Endothelial cell of umbilical vein (primary cell): ENCODE results near the gene OPCML. TPM values are rescaled to one million over a fixed set of nuclear protein-coding genes. Genes with fewer than 3 reads are reported as not detected.

ENCODE experiments used
- BruUV-seq: library from RNA; stranded (reverse); fragments of 400-500 nt; replicated peaks from 2 replicates; lab custom pipeline; 2021; lab: Mats Ljungman, UMichigan
- CTCF ChIA-PET: fragments of 300-600, 350-600 bp; sonication (Branson Sonifier 250); formaldehyde crosslinking; loops from one replicate; lab custom pipeline; 2021; ENCODE audit warnings: antibody characterized with exemption, inconsistent platforms; lab: Charles Lee
- POLR2A ChIA-PET: fragments of 300-600, 350-600 bp; sonication (Branson Sonifier 250); formaldehyde crosslinking; loops from one replicate; lab custom pipeline; 2021; ENCODE audit warnings: antibody characterized with exemption, inconsistent platforms; lab: Charles Lee
- DNase-seq: peaks from one replicate; pipeline ENCODE4 v3.0.0-alpha.2; 2011; ENCODE audit warnings: low read depth, low spot score
- FAIRE-seq: peaks from 2 replicates; lab custom pipeline; 2011; peaks lifted over from hg19 to GRCh38; lab: Jason Lieb, UNC
- H2AFZ ChIP-seq: 2 replicates; pipeline ENCODE4 v1.6.0; 2012; ENCODE audit warnings: low read depth, low read length, control low read depth, inconsistent platforms
- H3K27ac ChIP-seq: 2 replicates; pipeline ENCODE4 v1.5.1; 2011; ENCODE audit warnings: low read depth, mild to moderate bottlenecking, control low read depth, low read length, moderate library complexity; ENCODE audit not compliant: insufficient read depth
- H3K27me3 ChIP-seq, 2 experiments: 2 replicates each; pipeline versions ENCODE4 v1.6.0 to v1.6.1; 2011; ENCODE audit warnings: low read length in 2 of 2, mixed read lengths in 1 of 2; ENCODE audit not compliant: control insufficient read depth in 2 of 2, insufficient read depth in 2 of 2
- H3K36me3 ChIP-seq, 2 experiments: 2 replicates in 1 of 2; 3 replicates in 1 of 2; pipeline ENCODE4 v1.5.1; 2011; ENCODE audit warnings: low read length in 2 of 2, mild to moderate bottlenecking in 1 of 2, moderate library complexity in 1 of 2; ENCODE audit not compliant: control insufficient read depth in 2 of 2, insufficient read depth in 2 of 2; ENCODE audit errors: extremely low read depth in 1 of 2
- H3K4me1 ChIP-seq: 3 replicates; pipeline ENCODE4 v1.5.1; 2011; ENCODE audit warnings: mild to moderate bottlenecking, low read length; ENCODE audit not compliant: control insufficient read depth, insufficient read depth; ENCODE audit errors: extremely low read depth
- H3K4me2 ChIP-seq: 2 replicates; pipeline ENCODE4 v1.6.1; 2011; ENCODE audit warnings: low read length, control low read depth, mixed read lengths; ENCODE audit not compliant: insufficient read depth
- H3K4me3 ChIP-seq, 3 experiments: fragments of 200-600 bp in 1 of 3; sonication (generic), shearing (Covaris generic) in 1 of 3; replicated peaks in 1 of 3; 2 replicates each; pipeline ENCODE4 v1.5.1; 2011 to 2016; ENCODE audit warnings: control low read depth in 3 of 3, low read length in 3 of 3, mild to moderate bottlenecking in 2 of 3, inconsistent platforms in 1 of 3, low read depth in 1 of 3, moderate library complexity in 1 of 3; ENCODE audit not compliant: insufficient read depth in 1 of 3
- H3K79me2 ChIP-seq: 2 replicates; pipeline ENCODE4 v1.6.0; 2012; ENCODE audit warnings: low read length, inconsistent platforms; ENCODE audit not compliant: control insufficient read depth, insufficient read depth
- H3K9ac ChIP-seq: replicated peaks from 2 replicates; pipeline ENCODE3; 2011; ENCODE audit warnings: low read length, control low read depth; ENCODE audit not compliant: insufficient read depth; ENCODE audit errors: extremely low read depth
- H3K9me1 ChIP-seq: replicated peaks from 3 replicates; pipeline ENCODE4 v1.6.0; 2011; ENCODE audit warnings: mild to moderate bottlenecking, low read length; ENCODE audit not compliant: control insufficient read depth, insufficient read depth; ENCODE audit errors: extremely low read depth
- H3K9me3 ChIP-seq: replicated peaks from 2 replicates; pipeline ENCODE4 v1.5.1; 2012; ENCODE audit warnings: low read length, inconsistent platforms; ENCODE audit not compliant: control insufficient read depth, insufficient read depth
- H4K20me1 ChIP-seq: replicated peaks from 2 replicates; pipeline ENCODE3; 2011; ENCODE audit warnings: mild to moderate bottlenecking, low read length; ENCODE audit not compliant: control insufficient read depth, insufficient read depth; ENCODE audit errors: extremely low read depth
- EZH2 ChIP-seq: IDR thresholded peaks from 2 replicates; pipeline ENCODE4 v1.6.1; 2012; ENCODE audit warnings: borderline replicate concordance, low read depth, mild to moderate bottlenecking, moderate library complexity, low read length, inconsistent platforms; ENCODE audit not compliant: severe bottlenecking
- FOS ChIP-seq: IDR thresholded peaks from 2 replicates; pipeline ENCODE4 v1.6.1; 2011; ENCODE audit warnings: mild to moderate bottlenecking, low read length, moderate library complexity, borderline replicate concordance; ENCODE audit not compliant: insufficient read depth
- GATA2 ChIP-seq: IDR thresholded peaks from 2 replicates; pipeline ENCODE4 v1.7.0; 2011; ENCODE audit warnings: low read depth, mild to moderate bottlenecking, moderate library complexity, mixed read lengths, low read length; ENCODE audit not compliant: insufficient read length, insufficient read depth
- JUN ChIP-seq: IDR thresholded peaks from 2 replicates; pipeline ENCODE4 v1.6.1; 2011; ENCODE audit warnings: borderline replicate concordance, low read depth; ENCODE audit not compliant: insufficient read length, insufficient read depth
- POLR2A ChIP-seq: IDR thresholded peaks from 2 replicates; pipeline ENCODE4 v1.6.1; 2012; ENCODE audit warnings: low read depth, mild to moderate bottlenecking, control low read depth, low read length
- POLR2AphosphoS5 ChIP-seq: IDR thresholded peaks from 2 replicates; pipeline ENCODE4 v1.6.1; 2012; ENCODE audit warnings: low read depth, mild to moderate bottlenecking, control low read depth, low read length, moderate library complexity; ENCODE audit not compliant: insufficient read depth
- dilution Hi-C: fragments of 300-500 bp; cut with MboI; formaldehyde crosslinking; loops from one replicate; pipeline ENCODE4 v1.15.0; 2019; ENCODE audit warnings: low sequenced_read_pairs; ENCODE audit not compliant: extremely low pct_ligation_motif_present
- intact Hi-C: fragments of 100-400 bp; cut with micrococcal nuclease; formaldehyde crosslinking; loops from one replicate; pipeline ENCODE4 v1.10.0; 2022
- polyA plus RNA-seq, 4 experiments: library from polyadenylated mRNA; depleted of rRNA in 3 of 4; stranded (reverse) in 3 of 4; unstranded in 1 of 4; fragments of >200 nt; gene quantifications; 2 replicates each; pipeline versions ENCODE4 v1.2.1 to v1.2.3, GENCODE V29; 2011 to 2012; ENCODE audit warnings: missing spikeins in 1 of 4
- total RNA-seq: library from RNA; stranded (reverse); gene quantifications from 2 replicates; pipeline ENCODE4 v1.2.3, GENCODE V29; 2021
- TF ChIP-seq, protein P1 (sequence below), 2 donors: IDR thresholded peaks; 1 replicate in 1 of 2; 2 replicates in 1 of 2; pipeline ENCODE4 v1.5.1; 2011; ENCODE audit warnings: low read length in 2 of 2, mild to moderate bottlenecking in 2 of 2, moderate library complexity in 2 of 2, control low read depth in 1 of 2, inconsistent platforms in 1 of 2, low read depth in 1 of 2; ENCODE audit not compliant: insufficient read depth in 1 of 2; ENCODE audit errors: extremely low read depth in 1 of 2
- TF ChIP-seq, protein P2 (sequence below): IDR thresholded peaks from 2 replicates; pipeline ENCODE4 v1.6.1; 2011; ENCODE audit not compliant: insufficient read depth, insufficient read length

OPCML gene
- total and polyA plus RNA-seq, 2 donors (not counting 3 experiments of a cell fraction or from before 2014, with no cell fraction given): not detected

DNA sequence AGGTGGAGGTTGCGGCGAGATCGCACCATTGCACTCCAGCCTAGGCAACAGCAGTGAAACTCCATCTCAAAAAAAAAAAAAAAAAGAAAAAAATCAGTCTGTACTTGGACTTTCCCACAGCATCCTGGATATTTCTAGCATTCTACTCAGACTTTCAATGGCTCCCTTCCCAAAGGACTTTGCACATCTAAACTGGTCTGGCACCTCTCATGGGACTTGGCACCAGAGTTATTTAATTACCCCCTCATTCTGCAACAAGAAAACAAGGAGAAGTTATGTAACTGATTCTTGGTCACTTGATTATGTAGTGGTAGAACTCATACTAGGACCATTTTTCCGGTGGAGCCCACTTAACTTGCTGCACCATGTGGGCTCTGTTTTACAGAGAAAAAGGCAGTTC lies 519.5 kb downstream of the OPCML start:
- Histone ChIP-seq H2AFZ (no peak overlapping the region), H3K36me3 (no peaks in the 10 kb centered on the region), H4K20me1 (no peaks in the 10 kb centered on the region), H3K4me3 (no peak overlapping the region), H3K9me1 (no peaks in the 10 kb centered on the region), H3K9me3 (no peaks in the 10 kb centered on the region), H3K9ac (no peak overlapping the region), H3K4me1 (no peaks in the 10 kb centered on the region), H3K79me2 (no peaks in the 10 kb centered on the region), H3K27me3 (no peaks in the 10 kb centered on the region), H3K4me2 (no peak overlapping the region), H3K27ac (no peak overlapping the region)
- DNase-seq (no peak), FAIRE-seq (no peak)
- POLR2A ChIA-PET: no interaction called here
- no TSS peak for BruUV-seq
- dilution Hi-C loops: no loop called here
- intact Hi-C loops: no loop called here
- TF ChIP-seq POLR2AphosphoS5 (no peak), JUN (no peak), EZH2 (no peak), GATA2 (no peak), FOS (no peak), POLR2A (no peak)
- TF ChIP-seq, protein P1, sequence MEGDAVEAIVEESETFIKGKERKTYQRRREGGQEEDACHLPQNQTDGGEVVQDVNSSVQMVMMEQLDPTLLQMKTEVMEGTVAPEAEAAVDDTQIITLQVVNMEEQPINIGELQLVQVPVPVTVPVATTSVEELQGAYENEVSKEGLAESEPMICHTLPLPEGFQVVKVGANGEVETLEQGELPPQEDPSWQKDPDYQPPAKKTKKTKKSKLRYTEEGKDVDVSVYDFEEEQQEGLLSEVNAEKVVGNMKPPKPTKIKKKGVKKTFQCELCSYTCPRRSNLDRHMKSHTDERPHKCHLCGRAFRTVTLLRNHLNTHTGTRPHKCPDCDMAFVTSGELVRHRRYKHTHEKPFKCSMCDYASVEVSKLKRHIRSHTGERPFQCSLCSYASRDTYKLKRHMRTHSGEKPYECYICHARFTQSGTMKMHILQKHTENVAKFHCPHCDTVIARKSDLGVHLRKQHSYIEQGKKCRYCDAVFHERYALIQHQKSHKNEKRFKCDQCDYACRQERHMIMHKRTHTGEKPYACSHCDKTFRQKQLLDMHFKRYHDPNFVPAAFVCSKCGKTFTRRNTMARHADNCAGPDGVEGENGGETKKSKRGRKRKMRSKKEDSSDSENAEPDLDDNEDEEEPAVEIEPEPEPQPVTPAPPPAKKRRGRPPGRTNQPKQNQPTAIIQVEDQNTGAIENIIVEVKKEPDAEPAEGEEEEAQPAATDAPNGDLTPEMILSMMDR (IDR thresholded peaks at IDR 0.05; ENCODE audit: extremely low read depth in 1 of 2, insufficient read depth in 1 of 2, low read depth in 1 of 2, low read length in 2 of 2): no peak
- TF ChIP-seq, protein P2, sequence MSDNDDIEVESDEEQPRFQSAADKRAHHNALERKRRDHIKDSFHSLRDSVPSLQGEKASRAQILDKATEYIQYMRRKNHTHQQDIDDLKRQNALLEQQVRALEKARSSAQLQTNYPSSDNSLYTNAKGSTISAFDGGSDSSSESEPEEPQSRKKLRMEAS: no peak
- CTCF ChIA-PET: no interaction called here
